ENCODE measurements around the gene SHANK3.
"Not testable (repeated sequence)": the region's sequence is repeated elsewhere in the genome, so short reads cannot be mapped to it uniquely, and the experiment has no call there.

Gene SHANK3

GRCh38 chr22:50653256-50653655 is 19.4 kb upstream of the SHANK3 start:
- no peak overlapping the region for H3K4me3 ChIP-seq (replicated peaks; ENCODE audit: low read depth, low read length)
- peaks cover 4% of the 10 kb centered on the region; the same call in 1 of the 2 replicates for H3K27me3 ChIP-seq (replicated peaks; ENCODE audit: control insufficient read depth, insufficient read depth, low read length)
- H3K36me3 ChIP-seq (ENCODE audit: control insufficient read depth, insufficient read depth, low read length), result no peaks in the 10 kb centered on the region
- no peak for TF ChIP-seq CTCF (IDR thresholded peaks at IDR 0.05; ENCODE audit: insufficient read depth, low read length, poor library complexity, severe bottlenecking)
- no peak for DNase-seq (ENCODE audit: extremely low read depth, insufficient read length)

GRCh38 chr22:50654664-50655063 is 18.0 kb upstream of the SHANK3 start:
- DNase-seq (ENCODE audit: extremely low read depth, insufficient read length); H3K36me3 ChIP-seq (ENCODE audit: control insufficient read depth, insufficient read depth, low read length); H3K27me3 ChIP-seq (replicated peaks; ENCODE audit: control insufficient read depth, insufficient read depth, low read length); H3K4me3 ChIP-seq (replicated peaks; ENCODE audit: low read depth, low read length): not testable (repeated sequence)

GRCh38 chr22:50656122-50657070 is 16.2 kb upstream of the SHANK3 start:
- Histone ChIP-seq H3K4me3 (replicated peaks; ENCODE audit: low read depth, low read length) (no peak overlapping the region), H3K36me3 (ENCODE audit: control insufficient read depth, insufficient read depth, low read length) (no peaks in the 10 kb centered on the region), H3K27me3 (replicated peaks; ENCODE audit: control insufficient read depth, insufficient read depth, low read length) (peaks cover 4% of the 10 kb centered on the region; the same call in 1 of the 2 replicates)
- no peak for TF ChIP-seq CTCF (IDR thresholded peaks at IDR 0.05; ENCODE audit: insufficient read depth, low read length, poor library complexity, severe bottlenecking)
- no peak for DNase-seq (ENCODE audit: extremely low read depth, insufficient read length)

- peaks cover 4% of the 10 kb centered on the region; the same call in 1 of the 2 replicates for H3K27me3 ChIP-seq (replicated peaks; ENCODE audit: control insufficient read depth, insufficient read depth, low read length)
- H3K4me3 ChIP-seq (replicated peaks; ENCODE audit: low read depth, low read length), result no peak overlapping the region
- TF ChIP-seq CTCF (IDR thresholded peaks at IDR 0.05; ENCODE audit: insufficient read depth, low read length, poor library complexity, severe bottlenecking), result no peak
- H3K36me3 ChIP-seq (ENCODE audit: control insufficient read depth, insufficient read depth, low read length), result no peaks in the 10 kb centered on the region
- no peak for DNase-seq (ENCODE audit: extremely low read depth, insufficient read length)
Observed at GRCh38 chr22:50657925-50658324, 14.7 kb upstream of the SHANK3 start.

- not testable (repeated sequence) for H3K4me3 ChIP-seq (replicated peaks; ENCODE audit: low read depth, low read length); DNase-seq (ENCODE audit: extremely low read depth, insufficient read length); H3K27me3 ChIP-seq (replicated peaks; ENCODE audit: control insufficient read depth, insufficient read depth, low read length); H3K36me3 ChIP-seq (ENCODE audit: control insufficient read depth, insufficient read depth, low read length)
Observed at GRCh38 chr22:50659711-50660110, 12.9 kb upstream of the SHANK3 start.

GRCh38 chr22:50660306-50660705 is 12.3 kb upstream of the SHANK3 start:
- no peak for TF ChIP-seq CTCF (IDR thresholded peaks at IDR 0.05; ENCODE audit: insufficient read depth, low read length, poor library complexity, severe bottlenecking)
- no peak for DNase-seq (ENCODE audit: extremely low read depth, insufficient read length)
- Histone ChIP-seq H3K4me3 (replicated peaks; ENCODE audit: low read depth, low read length) (no peak overlapping the region), H3K27me3 (replicated peaks; ENCODE audit: control insufficient read depth, insufficient read depth, low read length) (peaks cover 2% of the 10 kb centered on the region; the same call in 1 of the 2 replicates), H3K36me3 (ENCODE audit: control insufficient read depth, insufficient read depth, low read length) (no peaks in the 10 kb centered on the region)
